Large intestine (tissue), 3 donors: ENCODE measurements around the gene USP48. TPM values are rescaled to one million over a fixed set of nuclear protein-coding genes. Genes with fewer than 3 reads are reported as not detected.

Experiments used
- DNase-seq, 2 donors: peaks; one replicate each; pipeline versions ENCODE4 v3.0.0 to v3.0.0-alpha.2; 2013
- H3K27ac ChIP-seq: one replicate; pipeline ENCODE4 v1.5.1; 2013; ENCODE audit warnings: low read length
- H3K27me3 ChIP-seq: 2 replicates; pipeline ENCODE4 v1.6.1; 2013; ENCODE audit warnings: low read length; ENCODE audit not compliant: control insufficient read depth, insufficient read depth
- H3K36me3 ChIP-seq: 2 replicates; pipeline ENCODE4 v1.6.1; 2013; ENCODE audit warnings: low read length; ENCODE audit not compliant: control insufficient read depth, insufficient read depth
- H3K4me1 ChIP-seq: one replicate; pipeline ENCODE4 v1.6.1; 2013; ENCODE audit warnings: low read length; ENCODE audit not compliant: control insufficient read depth, insufficient read depth
- H3K4me3 ChIP-seq: one replicate; pipeline ENCODE4 v1.5.1; 2013; ENCODE audit warnings: low read length
- H3K9me3 ChIP-seq: one replicate; pipeline ENCODE4 v1.6.1; 2013; ENCODE audit warnings: mild to moderate bottlenecking, low read depth, low read length, moderate library complexity; ENCODE audit not compliant: control insufficient read depth
- WGBS: methylation state at CpG from one replicate; pipeline ENCODE4 v1.1.5; 2013; ENCODE audit warnings: low lambda C conversion rate; ENCODE audit not compliant: insufficient coverage; 5-methylcytosine and 5-hydroxymethylcytosine counted together
- polyA plus RNA-seq: library from polyadenylated mRNA; unstranded; fragments of 120-200 nt; gene quantifications from one replicate; pipeline ENCODE4 v1.2.1, GENCODE V29; 2013

The USP48 gene
- polyA plus RNA-seq, 1 donor, result 43.3 TPM

DNA sequence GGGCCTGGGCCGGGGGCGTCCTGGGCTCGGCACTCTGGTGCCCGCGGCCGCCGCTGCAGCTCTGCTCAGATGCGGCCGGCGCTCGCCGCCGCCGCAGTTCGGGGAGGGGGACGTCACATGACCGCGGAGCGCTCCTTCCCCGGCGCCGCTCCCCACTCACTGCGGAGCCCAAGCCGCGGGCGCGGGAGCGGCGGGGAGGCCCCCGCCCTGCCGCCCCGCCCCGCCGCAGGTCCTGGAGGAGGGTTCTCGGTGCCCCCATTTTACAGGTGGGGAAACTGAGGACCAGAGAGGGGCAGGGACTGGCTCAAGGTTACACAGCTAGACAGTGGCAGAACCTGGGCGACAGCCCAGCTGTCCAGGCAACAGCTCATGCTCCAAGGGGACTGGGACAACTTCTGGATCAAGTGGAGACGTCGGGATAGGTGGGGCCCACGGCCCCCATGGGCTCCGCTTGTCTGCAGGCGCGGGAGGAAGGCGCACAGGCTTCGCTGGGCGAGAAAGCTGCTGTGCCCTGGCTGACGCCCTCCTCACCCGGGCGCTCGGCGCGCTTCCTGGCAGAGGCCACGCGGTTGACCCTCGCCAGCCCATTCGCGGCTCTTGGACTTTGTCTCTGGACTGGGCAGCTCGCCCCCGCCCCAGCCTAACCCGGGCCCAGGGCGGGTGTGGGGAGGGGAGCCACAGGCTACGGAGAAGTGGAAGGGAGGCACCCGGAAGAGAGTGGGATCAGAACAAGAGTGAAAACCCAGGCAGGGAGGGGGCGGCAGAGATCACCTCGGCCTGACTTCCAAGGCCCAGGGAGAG lies 113.5 kb downstream of the USP48 start, which contains the start of gene RAP1GAP:
TSS of gene RAP1GAP (minus strand) at position 100 of the 801 bp plus-strand sequence. CDS start 49,325 bp downstream, outside the sequence.
- Histone ChIP-seq H3K36me3 (no peaks in the 10 kb centered on the region), H3K27me3 (peaks cover 31% of the 10 kb centered on the region), H3K9me3 (no peaks in the 10 kb centered on the region), H3K4me1 (peaks cover 40% of the 10 kb centered on the region), H3K27ac (no peak within 1 kb of the TSS), H3K4me3 (peak within 1 kb of the TSS; percentile 45)
- DNase-seq, result peak in 1 of 2 donors; percentile 77
- WGBS, result no CpG with 5 or more reads among the region's 64 CpGs

DNA sequence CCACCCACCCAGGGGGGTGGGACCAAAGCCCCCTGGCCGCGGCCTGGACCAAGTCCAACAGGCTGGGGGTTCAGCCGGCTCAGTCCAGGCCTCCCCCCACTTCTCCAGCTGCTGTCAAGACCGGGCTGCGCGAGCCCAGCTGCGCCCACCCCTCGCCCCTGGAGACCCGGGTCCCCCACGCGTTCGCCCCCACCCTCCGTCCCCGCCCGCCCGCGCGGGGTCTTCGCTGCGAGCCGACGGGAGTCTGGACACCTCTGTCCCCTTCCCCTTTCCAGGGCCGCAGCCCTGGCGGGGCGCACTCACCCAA lies 114.0 kb downstream of the USP48 start:
- H3K4me1 ChIP-seq, result peaks cover 40% of the 10 kb centered on the region
- H3K4me3 ChIP-seq, result peak overlapping the region; percentile 42
- H3K27ac ChIP-seq, result no peak overlapping the region
- H3K9me3 ChIP-seq, result no peaks in the 10 kb centered on the region
- DNase-seq, result no peak
- no peaks in the 10 kb centered on the region for H3K36me3 ChIP-seq
- peaks cover 31% of the 10 kb centered on the region for H3K27me3 ChIP-seq
- no CpG with 5 or more reads among the region's 25 CpGs for WGBS

DNA sequence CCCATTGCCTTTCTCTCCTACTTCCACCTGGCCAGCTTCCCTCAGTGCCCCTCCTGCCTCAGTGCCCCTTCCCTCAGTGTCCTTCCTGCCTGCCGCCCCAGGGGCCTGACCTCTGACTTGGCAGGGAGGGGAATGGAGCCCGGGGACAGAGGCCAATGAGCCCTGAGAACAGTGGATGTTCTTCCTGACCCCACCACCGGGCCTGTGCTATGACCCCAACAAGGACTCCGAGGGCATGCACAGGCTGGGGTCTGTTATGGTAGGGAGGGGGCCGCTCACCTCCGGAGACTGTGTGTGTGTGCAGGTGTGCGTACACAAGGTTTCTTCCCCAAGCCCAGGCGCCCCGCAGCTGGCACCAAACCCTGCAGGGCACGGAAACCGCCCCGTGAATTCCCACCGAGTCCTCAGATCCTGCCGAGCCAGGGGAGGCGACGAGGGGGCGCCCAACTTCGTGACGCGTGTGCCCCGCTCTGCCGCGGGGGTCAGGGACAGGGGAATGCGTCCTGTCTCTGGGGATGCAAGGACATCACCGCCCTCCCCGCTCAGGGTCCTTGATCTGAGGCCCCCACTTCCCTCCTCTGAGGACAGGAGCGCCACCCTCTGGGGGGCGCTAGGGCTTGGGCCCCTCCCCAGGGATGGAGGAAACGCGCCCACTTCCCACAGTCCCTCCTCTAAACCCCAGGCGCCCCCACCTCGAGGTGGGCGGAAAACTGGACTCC lies 114.6 kb downstream of the USP48 start:
- Histone ChIP-seq H3K4me3 (peak overlapping the region; percentile 42), H3K27me3 (peaks cover 31% of the 10 kb centered on the region), H3K4me1 (peaks cover 38% of the 10 kb centered on the region), H3K27ac (no peak overlapping the region), H3K9me3 (no peaks in the 10 kb centered on the region), H3K36me3 (no peaks in the 10 kb centered on the region)
- no CpG with 5 or more reads among the region's 33 CpGs for WGBS
- peak in 1 of 2 donors; percentile 16 for DNase-seq

DNA sequence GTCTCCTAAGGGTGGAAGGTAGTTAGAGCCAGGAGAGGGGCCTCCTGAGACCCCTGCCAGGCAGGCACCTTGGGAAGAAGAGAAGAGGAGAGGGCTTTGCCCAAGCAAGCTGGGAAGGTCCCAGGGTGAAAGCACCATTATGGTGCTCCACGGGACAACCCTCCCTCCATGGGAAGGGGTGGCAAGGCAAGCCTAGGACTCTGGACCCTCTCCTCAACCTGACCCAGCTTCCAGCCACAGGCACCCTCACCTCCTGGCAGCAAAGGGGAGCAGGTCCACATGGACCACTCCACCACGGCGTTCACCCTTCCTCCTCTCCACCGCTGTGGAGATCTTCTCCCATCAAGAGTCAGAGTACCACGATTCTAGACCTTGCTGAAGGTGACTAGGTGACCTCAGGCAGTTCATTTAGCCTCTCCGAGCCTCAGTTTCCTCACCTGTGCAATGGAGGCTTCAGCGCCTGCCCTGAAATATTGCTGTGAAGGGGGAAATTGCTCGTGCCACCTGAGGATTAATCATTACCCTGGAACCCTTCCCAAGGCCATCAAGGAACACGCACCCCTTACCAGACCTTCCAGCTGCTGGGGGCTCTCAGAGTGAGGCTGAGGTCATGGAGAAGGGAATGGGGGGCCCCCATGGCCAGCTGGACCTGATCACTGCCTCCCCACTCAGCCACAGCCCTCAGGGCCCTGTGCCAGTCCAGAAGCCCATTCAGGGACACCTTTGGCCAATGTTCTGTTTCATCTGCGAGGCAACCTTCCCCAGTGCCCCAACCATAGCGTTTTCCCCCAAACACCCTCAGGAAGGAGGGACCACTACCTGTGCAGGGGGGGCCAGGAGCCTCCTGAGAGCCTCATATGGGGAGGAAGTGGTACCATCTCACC lies 115.4 kb downstream of the USP48 start:
- no peak overlapping the region for H3K4me3 ChIP-seq
- H3K27ac ChIP-seq, result no peak overlapping the region
- H3K4me1 ChIP-seq, result peaks cover 34% of the 10 kb centered on the region
- no peak for DNase-seq
- 100% methylated on average over 1 of the region's 11 CpGs for WGBS
- no peaks in the 10 kb centered on the region for H3K36me3 ChIP-seq
- peaks cover 31% of the 10 kb centered on the region for H3K27me3 ChIP-seq
- no peaks in the 10 kb centered on the region for H3K9me3 ChIP-seq

DNA sequence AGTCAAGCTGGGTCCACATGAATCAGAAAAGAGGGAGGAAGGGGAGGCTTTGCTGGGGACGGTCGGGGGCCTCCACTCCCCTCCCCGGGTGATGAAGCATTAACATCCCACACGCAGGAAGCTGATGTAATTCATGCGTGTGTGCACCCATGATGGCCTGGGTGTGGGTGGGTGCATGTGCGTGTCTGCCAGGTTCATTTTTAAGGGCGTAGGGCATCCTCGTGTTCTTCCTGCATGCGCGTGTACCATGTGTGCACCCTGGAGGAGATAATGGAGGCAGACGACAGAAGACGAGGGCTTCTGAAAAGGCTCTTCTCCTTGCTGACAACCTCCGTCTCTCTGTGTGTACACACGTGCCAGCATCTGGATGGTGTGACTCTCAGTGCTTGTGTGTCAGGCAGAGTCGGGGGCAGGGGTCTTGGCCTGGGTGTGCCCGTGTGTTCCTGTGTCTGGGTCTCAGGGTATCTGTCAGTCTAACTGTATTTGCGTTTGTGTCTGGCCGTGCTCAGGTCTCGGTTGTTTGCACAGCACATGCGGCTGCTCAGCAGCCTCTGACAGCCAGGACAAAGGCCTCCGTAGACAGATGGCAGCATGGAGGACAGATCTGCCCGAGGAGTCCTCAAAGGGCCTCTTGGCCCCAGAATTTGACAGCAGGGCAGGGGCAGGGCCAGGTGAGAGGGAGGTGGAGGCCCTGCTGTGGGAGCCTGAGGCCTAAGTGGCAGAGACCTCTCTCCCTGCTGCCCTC lies 116.2 kb downstream of the USP48 start:
- H3K4me3 ChIP-seq, result no peak overlapping the region
- peak in 1 of 2 donors; percentile 48 for DNase-seq
- H3K27ac ChIP-seq, result no peak overlapping the region
- H3K4me1 ChIP-seq, result peaks cover 34% of the 10 kb centered on the region
- no CpG with 5 or more reads among the region's 22 CpGs for WGBS
- peaks cover 31% of the 10 kb centered on the region for H3K27me3 ChIP-seq
- H3K36me3 ChIP-seq, result no peaks in the 10 kb centered on the region
- H3K9me3 ChIP-seq, result no peaks in the 10 kb centered on the region

DNA sequence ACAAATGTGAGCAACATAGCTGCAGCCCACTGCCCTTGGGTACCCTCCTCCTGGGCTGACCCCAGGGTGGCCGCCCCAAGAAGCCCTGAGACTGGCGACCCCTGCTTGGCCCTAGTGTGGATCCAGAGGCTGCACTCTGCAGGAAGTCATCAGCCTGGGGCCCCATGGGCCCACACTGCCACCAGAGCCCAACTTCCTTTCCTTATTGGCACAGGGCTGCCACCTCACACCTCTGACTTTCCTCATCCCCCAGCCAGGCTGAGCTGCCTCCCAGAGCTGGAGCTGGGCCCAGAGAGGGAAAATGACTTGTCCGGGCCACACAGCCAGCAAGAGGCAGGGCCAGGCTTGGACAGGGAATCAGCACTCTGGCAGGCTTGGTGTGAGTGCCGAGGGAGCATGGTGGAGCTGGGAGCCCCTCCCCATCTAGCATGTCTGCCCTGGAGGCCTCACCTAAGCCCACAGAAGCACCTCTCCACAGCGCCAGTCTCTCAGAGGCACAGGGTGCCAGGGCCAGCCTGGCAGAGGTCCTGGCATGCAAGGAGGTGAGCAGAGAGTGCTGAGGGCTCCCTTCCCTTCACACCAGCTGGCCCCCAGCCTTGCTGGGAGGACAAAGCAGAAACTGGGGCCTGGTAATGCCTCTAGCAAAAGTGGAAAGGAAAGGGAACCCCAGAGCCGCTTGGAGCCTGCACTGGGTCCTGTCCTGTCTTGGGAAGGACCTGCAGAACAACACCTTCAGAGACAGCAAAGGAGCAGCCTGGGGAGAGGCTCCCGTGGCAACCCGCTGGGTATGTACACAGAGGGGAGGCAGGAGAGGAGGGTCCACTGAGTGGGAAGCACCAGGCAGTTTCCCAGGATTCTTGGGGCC lies 117.0 kb downstream of the USP48 start:
- no CpG with 5 or more reads among the region's 8 CpGs for WGBS
- no peaks in the 10 kb centered on the region for H3K9me3 ChIP-seq
- H3K4me3 ChIP-seq, result no peak overlapping the region
- no peak overlapping the region for H3K27ac ChIP-seq
- H3K4me1 ChIP-seq, result peaks cover 34% of the 10 kb centered on the region
- no peak for DNase-seq
- H3K27me3 ChIP-seq, result peaks cover 30% of the 10 kb centered on the region
- no peaks in the 10 kb centered on the region for H3K36me3 ChIP-seq

DNA sequence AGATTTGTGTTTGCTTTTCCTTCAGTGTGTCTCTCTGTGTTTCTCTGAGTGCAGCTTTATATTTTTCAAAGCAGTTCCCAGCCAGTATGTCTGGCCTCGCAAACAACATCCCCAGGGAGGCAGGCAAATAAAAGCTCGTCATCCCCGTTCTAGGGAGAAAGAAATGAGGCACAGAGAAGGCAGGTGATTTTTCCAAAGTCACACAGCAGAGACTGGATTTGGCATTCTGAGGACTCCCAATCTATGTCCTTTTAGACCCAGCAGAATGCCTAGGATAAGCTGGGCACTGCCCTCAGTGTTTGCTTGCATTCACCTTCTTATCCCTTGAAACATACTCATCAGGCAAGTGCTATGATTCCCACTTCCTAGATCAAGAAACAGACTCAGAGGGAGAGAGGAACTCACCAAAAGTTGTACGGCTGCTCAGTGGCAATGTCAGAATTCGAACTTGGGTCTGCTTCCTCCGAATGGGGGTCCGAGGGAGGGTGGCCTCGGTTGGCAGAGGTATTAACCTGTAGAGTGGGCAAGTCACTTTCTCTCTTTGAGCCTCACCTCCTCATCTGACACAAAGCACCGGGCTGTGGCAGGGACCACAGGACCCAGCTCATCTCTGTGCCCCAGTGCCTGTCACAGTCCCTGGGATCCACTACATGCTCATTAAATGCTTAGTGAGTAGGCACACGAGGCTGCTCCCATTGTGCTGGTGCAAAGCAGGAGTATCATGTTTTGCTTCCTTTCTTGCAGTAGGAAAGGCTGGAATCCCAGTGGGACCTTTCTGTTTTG lies 118.0 kb downstream of the USP48 start:
- H3K4me3 ChIP-seq, result no peak overlapping the region
- no CpG with 5 or more reads among the region's 10 CpGs for WGBS
- no peaks in the 10 kb centered on the region for H3K9me3 ChIP-seq
- H3K27ac ChIP-seq, result no peak overlapping the region
- DNase-seq, result no peak
- H3K36me3 ChIP-seq, result no peaks in the 10 kb centered on the region
- peaks cover 32% of the 10 kb centered on the region for H3K4me1 ChIP-seq
- peaks cover 23% of the 10 kb centered on the region for H3K27me3 ChIP-seq

DNA sequence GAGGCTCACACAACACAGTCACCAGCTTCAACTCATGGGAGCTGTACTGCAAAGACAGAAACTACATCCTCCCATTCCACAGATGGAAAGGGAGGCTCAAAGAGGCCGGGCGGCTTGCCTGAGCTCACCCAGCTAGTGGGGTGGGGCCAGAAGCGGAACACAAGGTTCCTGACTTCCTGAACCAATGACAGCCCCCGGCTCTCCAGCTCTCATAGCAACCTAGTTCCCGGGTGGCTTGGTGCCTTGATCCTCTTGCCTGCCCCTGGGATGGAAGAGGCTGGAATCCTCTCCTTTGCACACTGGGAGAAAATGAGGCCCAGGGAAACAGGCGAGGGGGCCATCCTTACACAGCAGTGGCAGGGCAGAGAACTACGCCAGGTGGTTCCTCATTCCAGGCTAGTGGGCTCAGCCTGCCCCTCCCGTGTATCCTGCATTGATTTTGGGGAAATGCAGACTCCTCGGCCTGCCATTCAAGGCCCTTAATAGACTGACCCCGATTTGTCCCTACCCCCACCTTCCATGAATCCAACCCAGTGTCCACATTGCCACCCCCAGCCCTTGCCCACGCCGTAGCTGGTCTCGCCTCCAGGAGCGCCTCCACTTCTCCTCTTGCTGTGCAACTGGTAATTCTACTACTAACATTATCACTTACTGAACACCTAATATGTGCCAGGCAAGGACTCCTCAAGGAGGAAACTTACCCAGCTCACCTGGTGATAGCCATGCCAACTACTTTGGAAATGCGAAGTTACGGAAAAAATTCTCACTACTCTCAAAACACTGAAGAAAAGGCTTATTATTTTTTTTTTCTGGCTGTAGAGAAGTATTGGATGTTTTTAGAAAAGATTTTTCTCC lies 118.8 kb downstream of the USP48 start:
- WGBS, result no CpG with 5 or more reads among the region's 16 CpGs
- no peak for DNase-seq
- H3K4me1 ChIP-seq, result peaks cover 28% of the 10 kb centered on the region
- peaks cover 23% of the 10 kb centered on the region for H3K27me3 ChIP-seq
- H3K4me3 ChIP-seq, result no peak overlapping the region
- no peak overlapping the region for H3K27ac ChIP-seq
- H3K36me3 ChIP-seq, result no peaks in the 10 kb centered on the region
- H3K9me3 ChIP-seq, result no peaks in the 10 kb centered on the region
